Activated CD4-positive, CD25-positive, alpha-beta regulatory T cell treated with anti-CD3 and anti-CD28 coated beads, Interleukin-2, amount 50 U/mL, for 72 hours (primary cell): Measurements from ENCODE around the gene IRF5.

Source experiments
- DNase-seq: peaks from one replicate; pipeline ENCODE4 v3.0.0; 2021

The IRF5 gene

GRCh38 chr7:128921866-128922440, 15.8 kb upstream of the IRF5 start:
- no peak for DNase-seq

- no peak for DNase-seq
Observed at GRCh38 chr7:128922496-128923410, 15.0 kb upstream of the IRF5 start.

GRCh38 chr7:128923411-128923800, 14.3 kb upstream of the IRF5 start:
- no peak for DNase-seq

- DNase-seq, result peak; percentile 21
Observed at GRCh38 chr7:128924707-128925588, 12.8 kb upstream of the IRF5 start.

GRCh38 chr7:128928159-128928813, 9.4 kb upstream of the IRF5 start:
- DNase-seq, result peak; percentile 6

- peak; percentile 22 for DNase-seq
Observed at GRCh38 chr7:128928882-128929788, 8.6 kb upstream of the IRF5 start.

- DNase-seq, result peak; percentile 25
Observed at GRCh38 chr7:128931190-128931798, 6.4 kb upstream of the IRF5 start.

- peak; percentile 24 for DNase-seq
Observed at GRCh38 chr7:128931965-128932861, 5.5 kb upstream of the IRF5 start.

DNA sequence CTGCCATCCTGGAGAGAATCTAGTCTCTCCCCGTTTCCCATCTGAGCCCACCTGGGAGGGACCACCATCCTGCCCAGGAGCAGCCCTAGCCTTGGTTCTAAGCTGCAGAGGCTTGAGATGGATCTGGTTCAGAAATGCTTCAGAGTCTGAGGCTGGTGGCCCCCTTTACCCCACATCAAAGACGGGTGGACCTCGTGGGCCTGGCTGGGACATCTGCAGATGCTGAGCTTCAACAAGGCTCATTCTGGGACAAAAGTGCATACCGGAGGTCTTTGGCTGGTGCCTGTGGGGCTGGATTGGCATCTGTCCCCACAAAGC, 4.9 kb upstream of the IRF5 start:
- DNase-seq, result no peak

DNA sequence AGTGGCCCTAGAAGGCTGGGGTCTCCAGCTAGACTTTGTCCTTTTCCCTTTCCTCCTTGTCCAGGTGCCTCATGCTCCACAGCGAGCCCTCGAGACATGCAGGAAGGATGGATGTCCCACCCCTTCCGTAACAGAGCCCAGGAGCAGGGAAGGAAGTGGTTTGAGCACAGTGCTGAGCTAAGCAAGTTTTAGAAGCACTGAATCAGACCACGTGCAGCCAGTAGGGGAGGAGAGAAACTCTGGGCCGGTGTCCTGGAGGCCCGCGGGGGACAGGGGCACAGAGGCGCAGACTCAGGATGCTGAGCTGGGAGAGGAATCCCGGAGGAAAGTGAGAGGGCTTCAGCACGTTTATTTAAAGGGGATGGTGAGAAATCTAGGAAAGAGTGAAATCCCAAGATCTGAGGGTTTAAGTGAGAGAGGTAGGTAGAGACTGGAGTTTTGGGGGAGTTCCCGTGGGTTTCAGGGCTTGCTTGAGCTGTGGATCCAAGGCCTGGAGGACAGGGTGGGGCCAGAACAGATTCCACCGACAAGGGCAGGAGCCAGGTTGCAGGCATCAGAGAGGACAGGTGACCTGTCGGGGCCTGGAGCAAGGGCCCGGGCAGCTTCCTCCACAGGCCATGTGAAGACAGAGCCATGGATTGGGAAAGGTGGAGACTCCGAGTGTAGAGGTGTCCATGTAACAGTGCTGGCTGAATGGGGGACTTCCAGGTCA, 4.4 kb upstream of the IRF5 start:
- peak; percentile 57 for DNase-seq

GRCh38 chr7:128934361-128935341, 3.1 kb upstream of the IRF5 start:
- DNase-seq, result no peak

DNA sequence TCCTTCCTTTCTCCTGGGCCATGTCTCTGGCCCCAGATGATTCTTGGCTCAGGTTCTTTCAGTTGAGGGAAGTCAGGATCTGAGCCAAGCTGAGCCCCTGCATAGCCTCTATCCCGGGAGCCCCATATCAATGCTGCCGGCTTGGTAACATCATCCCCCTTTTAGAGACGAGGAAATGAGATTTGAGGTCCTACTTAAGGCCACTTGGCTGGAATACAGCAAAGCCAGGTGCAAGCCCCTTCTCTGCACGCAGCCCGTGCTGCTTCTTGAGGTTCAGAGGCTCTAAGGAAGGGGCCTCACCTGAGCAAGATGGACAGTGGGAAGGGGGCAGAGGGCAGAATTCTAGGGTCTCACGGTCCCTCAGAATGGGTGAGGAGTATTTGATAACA, 2.4 kb upstream of the IRF5 start:
- DNase-seq, result no peak

DNA sequence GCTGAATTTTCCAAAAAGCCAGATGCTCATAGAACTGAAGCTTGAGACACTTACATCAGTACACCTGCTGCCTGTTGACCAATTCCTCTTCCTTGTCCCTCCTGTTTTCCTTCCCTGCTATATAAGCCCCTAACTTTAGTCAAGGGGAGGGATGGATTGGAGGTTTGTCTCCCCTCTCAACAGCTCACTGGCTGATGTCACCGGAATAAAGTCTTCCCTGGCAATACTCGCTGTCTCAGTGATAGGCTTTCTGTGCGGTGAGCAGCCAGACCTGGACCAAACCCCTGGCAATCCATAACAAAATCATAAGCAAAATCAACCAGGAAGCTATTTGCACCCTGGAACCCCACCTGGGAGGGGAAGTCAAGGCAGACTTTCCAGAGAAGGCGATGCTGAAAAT, 929 bp upstream of the IRF5 start:
- no peak for DNase-seq

GRCh38 chr7:128937271-128937646, 468 bp upstream of the IRF5 start:
- no peak for DNase-seq

GRCh38 chr7:128938544-128939074, 882 bp downstream of the IRF5 start:
- peak; percentile 49 for DNase-seq

DNA sequence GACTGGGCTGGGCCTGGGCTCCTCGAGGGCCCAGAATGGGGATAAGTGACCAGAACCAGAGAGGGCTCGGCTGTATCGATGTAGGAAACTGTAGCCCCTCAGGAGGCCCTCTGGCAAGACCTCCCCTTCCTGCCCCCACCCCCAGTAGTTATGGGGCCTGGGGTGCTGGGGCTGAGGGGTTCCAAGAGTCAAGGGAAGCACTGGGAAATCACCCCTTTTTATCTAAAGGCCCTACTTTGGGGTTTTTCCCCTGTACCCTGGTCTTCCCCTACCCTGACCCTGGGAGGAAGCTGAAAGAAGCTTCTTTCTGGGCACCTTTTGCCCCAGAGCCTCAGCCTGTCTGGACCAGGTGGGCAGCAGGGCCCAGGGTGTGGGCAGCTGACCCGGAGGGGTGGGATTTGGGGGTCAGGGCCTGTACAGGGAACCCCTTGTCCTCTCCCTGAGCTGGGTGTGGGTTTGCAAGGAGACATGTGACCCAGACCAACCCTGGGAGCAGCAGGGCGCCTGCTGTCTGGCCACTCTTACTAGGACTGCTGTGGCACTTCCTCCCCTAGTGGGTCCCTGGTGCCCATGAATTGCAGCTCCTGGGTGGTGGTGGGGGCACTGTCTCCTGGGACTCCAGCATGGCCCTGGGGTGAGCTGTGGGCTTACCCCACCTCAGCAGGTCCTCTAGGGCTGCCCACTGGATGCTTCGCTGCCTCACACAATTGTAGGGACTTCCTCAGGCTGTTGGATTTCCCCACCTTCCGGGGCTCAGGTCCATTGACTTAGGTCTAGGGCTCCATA, 1.5 kb downstream of the IRF5 start:
- DNase-seq, result no peak

DNA sequence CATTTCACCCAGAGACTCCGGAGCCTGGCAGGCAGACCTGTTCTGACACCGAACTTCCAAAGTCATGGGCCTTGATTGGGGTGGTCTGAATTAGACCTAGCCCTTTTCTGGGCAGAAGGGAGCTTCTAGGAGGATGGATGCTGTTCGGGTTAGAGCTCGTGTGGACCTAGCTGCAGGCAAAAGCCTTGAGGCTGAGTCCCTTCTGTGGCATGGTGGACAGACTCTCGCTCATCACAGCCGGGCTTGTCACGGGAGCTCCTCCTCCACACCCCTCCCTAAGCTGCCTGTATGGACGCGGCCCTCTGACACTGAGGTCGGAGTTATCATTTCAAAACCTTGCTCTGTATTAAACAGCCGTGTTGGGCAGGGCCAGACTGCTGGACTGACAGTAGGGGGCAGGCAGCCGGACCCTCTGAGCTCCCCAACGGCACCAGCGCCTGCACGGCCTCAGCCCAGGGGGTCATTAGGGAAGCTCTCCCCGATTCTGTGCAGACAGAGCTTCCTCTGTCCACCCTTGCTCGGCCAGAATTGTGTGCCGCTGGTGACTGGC, 2.2 kb downstream of the IRF5 start:
- DNase-seq, result no peak
